ENCODE data around the gene HDAC7. TPM values are rescaled to one million over a fixed set of nuclear protein-coding genes. Genes with fewer than 3 reads are reported as not detected.

HDAC7 gene
- total RNA-seq, 2 donors from 2014 or later, result 163 to 471 TPM

- H3K27ac Mint-ChIP-seq, result no peak overlapping the region
- no peaks in the 10 kb centered on the region for H3K27me3 Mint-ChIP-seq
- ATAC-seq (replicated peaks), result no peak
- peaks cover 43% of the 10 kb centered on the region for H3K4me1 Mint-ChIP-seq
- H3K9me3 Mint-ChIP-seq, result no peaks in the 10 kb centered on the region
- peak overlapping the region; percentile 73 for H3K4me3 Mint-ChIP-seq
- no peaks in the 10 kb centered on the region for H3K36me3 Mint-ChIP-seq (ENCODE audit: low read depth)
These were observed 62.3 kb downstream of the HDAC7 start for GRCh38 chr12:47757364-47757839.

GRCh38 chr12:47755655-47756562 is 63.8 kb downstream of the HDAC7 start:
- peak overlapping the region; percentile 73 for H3K4me3 Mint-ChIP-seq
- H3K27me3 Mint-ChIP-seq, result no peaks in the 10 kb centered on the region
- peak; percentile 78 for ATAC-seq (replicated peaks)
- H3K9me3 Mint-ChIP-seq, result no peaks in the 10 kb centered on the region
- no peaks in the 10 kb centered on the region for H3K36me3 Mint-ChIP-seq (ENCODE audit: low read depth)
- H3K4me1 Mint-ChIP-seq, result peaks cover 43% of the 10 kb centered on the region
- peak overlapping the region; percentile 73 for H3K27ac Mint-ChIP-seq

- no peaks in the 10 kb centered on the region for H3K36me3 Mint-ChIP-seq (ENCODE audit: low read depth)
- peak; percentile 10 for ATAC-seq (replicated peaks)
- no peaks in the 10 kb centered on the region for H3K9me3 Mint-ChIP-seq
- H3K4me3 Mint-ChIP-seq, result peak overlapping the region; percentile 73
- H3K4me1 Mint-ChIP-seq, result peaks cover 38% of the 10 kb centered on the region
- no peaks in the 10 kb centered on the region for H3K27me3 Mint-ChIP-seq
- H3K27ac Mint-ChIP-seq, result peak overlapping the region; percentile 73
These were observed 64.8 kb downstream of the HDAC7 start for GRCh38 chr12:47754881-47755280.

- Mint-ChIP-seq H3K36me3 (ENCODE audit: low read depth) (no peaks in the 10 kb centered on the region), H3K4me1 (peaks cover 37% of the 10 kb centered on the region), H3K27ac (no peak overlapping the region), H3K27me3 (no peaks in the 10 kb centered on the region), H3K4me3 (peak overlapping the region; percentile 73), H3K9me3 (no peaks in the 10 kb centered on the region)
- ATAC-seq (replicated peaks), result no peak
These were observed 65.6 kb downstream of the HDAC7 start for GRCh38 chr12:47754126-47754525.

GRCh38 chr12:47753021-47754001 is 66.4 kb downstream of the HDAC7 start:
- no peaks in the 10 kb centered on the region for H3K36me3 Mint-ChIP-seq (ENCODE audit: low read depth)
- no peaks in the 10 kb centered on the region for H3K9me3 Mint-ChIP-seq
- no peak overlapping the region for H3K27ac Mint-ChIP-seq
- no peak for ATAC-seq (replicated peaks)
- no peaks in the 10 kb centered on the region for H3K27me3 Mint-ChIP-seq
- H3K4me3 Mint-ChIP-seq, result peak overlapping the region; percentile 73
- peaks cover 37% of the 10 kb centered on the region for H3K4me1 Mint-ChIP-seq

- no peaks in the 10 kb centered on the region for H3K27me3 Mint-ChIP-seq
- ATAC-seq (replicated peaks), result no peak
- no peaks in the 10 kb centered on the region for H3K9me3 Mint-ChIP-seq
- peaks cover 37% of the 10 kb centered on the region for H3K4me1 Mint-ChIP-seq
- no peaks in the 10 kb centered on the region for H3K36me3 Mint-ChIP-seq (ENCODE audit: low read depth)
- no peak overlapping the region for H3K4me3 Mint-ChIP-seq
- H3K27ac Mint-ChIP-seq, result no peak overlapping the region
These were observed 67.2 kb downstream of the HDAC7 start for GRCh38 chr12:47752552-47752951.

GRCh38 chr12:47752121-47752520 is 67.6 kb downstream of the HDAC7 start:
- no peaks in the 10 kb centered on the region for H3K36me3 Mint-ChIP-seq (ENCODE audit: low read depth)
- H3K9me3 Mint-ChIP-seq, result no peaks in the 10 kb centered on the region
- H3K4me3 Mint-ChIP-seq, result no peak overlapping the region
- H3K4me1 Mint-ChIP-seq, result peaks cover 34% of the 10 kb centered on the region
- H3K27me3 Mint-ChIP-seq, result no peaks in the 10 kb centered on the region
- no peak for ATAC-seq (replicated peaks)
- H3K27ac Mint-ChIP-seq, result no peak overlapping the region

- H3K9me3 Mint-ChIP-seq, result no peaks in the 10 kb centered on the region
- H3K4me1 Mint-ChIP-seq, result peaks cover 35% of the 10 kb centered on the region
- ATAC-seq (replicated peaks), result no peak
- H3K36me3 Mint-ChIP-seq (ENCODE audit: low read depth), result no peaks in the 10 kb centered on the region
- no peaks in the 10 kb centered on the region for H3K27me3 Mint-ChIP-seq
- H3K4me3 Mint-ChIP-seq, result no peak overlapping the region
- H3K27ac Mint-ChIP-seq, result no peak overlapping the region
These were observed 68.1 kb downstream of the HDAC7 start for GRCh38 chr12:47751561-47751960.

GRCh38 chr12:47750916-47751470 is 68.7 kb downstream of the HDAC7 start:
- no peak overlapping the region for H3K4me3 Mint-ChIP-seq
- no peak for ATAC-seq (replicated peaks)
- peaks cover 29% of the 10 kb centered on the region for H3K4me1 Mint-ChIP-seq
- H3K9me3 Mint-ChIP-seq, result no peaks in the 10 kb centered on the region
- H3K36me3 Mint-ChIP-seq (ENCODE audit: low read depth), result no peaks in the 10 kb centered on the region
- no peaks in the 10 kb centered on the region for H3K27me3 Mint-ChIP-seq
- H3K27ac Mint-ChIP-seq, result no peak overlapping the region

GRCh38 chr12:47750229-47750798 is 69.4 kb downstream of the HDAC7 start:
- H3K4me3 Mint-ChIP-seq, result no peak overlapping the region
- peaks cover 22% of the 10 kb centered on the region for H3K4me1 Mint-ChIP-seq
- H3K9me3 Mint-ChIP-seq, result no peaks in the 10 kb centered on the region
- H3K27me3 Mint-ChIP-seq, result no peaks in the 10 kb centered on the region
- no peaks in the 10 kb centered on the region for H3K36me3 Mint-ChIP-seq (ENCODE audit: low read depth)
- ATAC-seq (replicated peaks), result no peak
- H3K27ac Mint-ChIP-seq, result no peak overlapping the region

GRCh38 chr12:47748899-47749298 is 70.8 kb downstream of the HDAC7 start:
- H3K27me3 Mint-ChIP-seq, result no peaks in the 10 kb centered on the region
- H3K27ac Mint-ChIP-seq, result peak overlapping the region; percentile 28
- peaks cover 8% of the 10 kb centered on the region for H3K4me1 Mint-ChIP-seq
- no peaks in the 10 kb centered on the region for H3K9me3 Mint-ChIP-seq
- H3K36me3 Mint-ChIP-seq (ENCODE audit: low read depth), result no peaks in the 10 kb centered on the region
- no peak for ATAC-seq (replicated peaks)
- no peak overlapping the region for H3K4me3 Mint-ChIP-seq

- Mint-ChIP-seq H3K27ac (no peak overlapping the region), H3K9me3 (no peaks in the 10 kb centered on the region), H3K27me3 (no peaks in the 10 kb centered on the region), H3K4me1 (peaks cover 5% of the 10 kb centered on the region), H3K4me3 (no peak overlapping the region), H3K36me3 (ENCODE audit: low read depth) (no peaks in the 10 kb centered on the region)
- ATAC-seq (replicated peaks), result no peak
These were observed 71.2 kb downstream of the HDAC7 start for GRCh38 chr12:47748507-47748828.

- Mint-ChIP-seq H3K36me3 (ENCODE audit: low read depth) (no peaks in the 10 kb centered on the region), H3K4me1 (peaks cover 5% of the 10 kb centered on the region), H3K27me3 (no peaks in the 10 kb centered on the region), H3K27ac (no peak overlapping the region), H3K4me3 (no peak overlapping the region), H3K9me3 (no peaks in the 10 kb centered on the region)
- no peak for ATAC-seq (replicated peaks)
These were observed 71.9 kb downstream of the HDAC7 start for GRCh38 chr12:47747596-47748506.
